K562 (cell line): ENCODE data around the gene E2F1. TPM values are rescaled to one million over a fixed set of nuclear protein-coding genes. Genes with fewer than 3 reads are reported as not detected.

Experiments used
- DIDO1 ChIP-seq: fragments of 450-650 bp; IDR thresholded peaks from 2 replicates; pipeline ENCODE4 v1.6.1; 2016; ENCODE audit warnings: low read depth, missing biosample characterization, missing genetic modification characterization
- E4F1 ChIP-seq: fragments of 250-450 bp; sonication (Bioruptor Pico); IDR thresholded peaks from 2 replicates; pipeline ENCODE4 v1.5.0; 2021; ENCODE audit warnings: mild to moderate bottlenecking, borderline replicate concordance
- ELK1 ChIP-seq: sonication (generic); formaldehyde crosslinking; IDR thresholded peaks from 2 replicates; pipeline ENCODE4 v1.8.1; 2022; ENCODE audit warnings: missing genetic modification reagents
- ETV1 ChIP-seq: fragments of 450-650 bp; conservative IDR thresholded peaks from 2 replicates; pipeline ENCODE4 v1.6.1; 2016; ENCODE audit warnings: missing genetic modification characterization, control low read depth, low read depth, missing compliant biosample characterization
- HLTF ChIP-seq: fragments of 450-650 bp; IDR thresholded peaks from 2 replicates; pipeline ENCODE4 v1.6.1; 2016
- L3MBTL2 ChIP-seq: fragments of 450-650 bp; IDR thresholded peaks from 2 replicates; pipeline ENCODE4 v1.6.1; 2016; ENCODE audit warnings: mild to moderate bottlenecking, moderate library complexity
- MBD2 ChIP-seq: sonication (generic); IDR thresholded peaks from 2 replicates; pipeline ENCODE4 v1.6.1; 2016; ENCODE audit warnings: low read depth, borderline replicate concordance
- MCM7 ChIP-seq, 2 experiments: fragments of 450-650 bp; IDR thresholded peaks; 2 replicates each; pipeline ENCODE4 v1.6.1; 2016 to 2018
- MECOM ChIP-seq: fragments of 250-450 bp; sonication (Bioruptor Pico); IDR thresholded peaks from 2 replicates; pipeline ENCODE4 v1.8.0; 2022; ENCODE audit warnings: inconsistent platforms
- MTA1 ChIP-seq: fragments of 450-650 bp; IDR thresholded peaks from 2 replicates; pipeline ENCODE4 v1.6.1; 2017; ENCODE audit warnings: borderline replicate concordance
- NFE2L1 ChIP-seq: fragments of 450-650 bp; IDR thresholded peaks from 2 replicates; pipeline ENCODE4 v1.6.1; 2016; ENCODE audit warnings: missing genetic modification characterization, low read depth, mild to moderate bottlenecking, missing compliant biosample characterization, moderate library complexity, borderline replicate concordance
- NFYB ChIP-seq: IDR thresholded peaks from 2 replicates; pipeline ENCODE4 v1.6.1; 2011; ENCODE audit warnings: mild to moderate bottlenecking, moderate library complexity; ENCODE audit not compliant: insufficient read length; ENCODE audit errors: extremely low read depth
- NR1H2 ChIP-seq: sonication (generic); formaldehyde crosslinking; IDR thresholded peaks from 2 replicates; pipeline ENCODE4 v1.4.0; 2020; ENCODE audit warnings: mild to moderate bottlenecking, missing genetic modification reagents
- PTRF ChIP-seq: fragments of 450-650 bp; IDR thresholded peaks from 2 replicates; pipeline ENCODE4 v1.6.1; 2016; ENCODE audit warnings: mild to moderate bottlenecking, missing genetic modification characterization, missing compliant biosample characterization
- RBFOX2 ChIP-seq: fragments of 200-400 bp; formaldehyde crosslinking; IDR thresholded peaks from 2 replicates; pipeline ENCODE4 v1.6.1; 2017; ENCODE audit warnings: low read depth, mild to moderate bottlenecking, low read length, moderate library complexity
- SAFB2 ChIP-seq: fragments of 200-400 bp; formaldehyde crosslinking; IDR thresholded peaks from 2 replicates; pipeline ENCODE4 v1.6.1; 2018; ENCODE audit warnings: borderline replicate concordance, low read length, low read depth, moderate library complexity; ENCODE audit not compliant: severe bottlenecking
- SLC30A9 ChIP-seq: fragments of 250-450 bp; sonication (Bioruptor Pico); IDR thresholded peaks from 2 replicates; pipeline ENCODE4 v1.8.0; 2022; ENCODE audit warnings: mild to moderate bottlenecking, moderate library complexity
- SRF ChIP-seq, 2 experiments: fragments of 250-450, 450-650 bp in 1 of 2; sonication (Bioruptor Pico) in 1 of 2; sonication (generic) in 1 of 2; formaldehyde crosslinking; IDR thresholded peaks; 2 replicates each; pipeline versions ENCODE4 v1.5.0 to v1.5.1; 2020 to 2022; ENCODE audit warnings: mild to moderate bottlenecking in 1 of 2, missing genetic modification reagents in 1 of 2
- TCF7L2 ChIP-seq: fragments of 150-350 bp; IDR thresholded peaks from 2 replicates; pipeline ENCODE4 v1.6.1; 2016; ENCODE audit warnings: low read depth, mild to moderate bottlenecking, low read length, moderate library complexity
- THRA ChIP-seq: fragments of 450-650 bp; IDR thresholded peaks from 2 replicates; pipeline ENCODE4 v1.6.1; 2017; ENCODE audit warnings: mild to moderate bottlenecking, moderate library complexity
- ZNF253 ChIP-seq: fragments of 250-450 bp; sonication (Bioruptor Pico); conservative IDR thresholded peaks from 2 replicates; pipeline ENCODE4 v1.6.1; 2021; ENCODE audit warnings: mild to moderate bottlenecking
- ZNF274 ChIP-seq: IDR thresholded peaks from 2 replicates; pipeline ENCODE4 v1.6.1; 2011; ENCODE audit warnings: low read depth, mild to moderate bottlenecking, low read length, moderate library complexity, borderline replicate concordance
- ZNF347 ChIP-seq: fragments of 450-650 bp; formaldehyde crosslinking; IDR thresholded peaks from 2 replicates; pipeline ENCODE4 v1.4.0; 2020; ENCODE audit warnings: low read depth, mild to moderate bottlenecking, moderate library complexity
- ZNF449 ChIP-seq: fragments of 250-450 bp; sonication (Bioruptor Pico); IDR thresholded peaks from 2 replicates; pipeline ENCODE4 v1.8.0; 2022; ENCODE audit warnings: moderate library complexity, mild to moderate bottlenecking, inconsistent platforms
- ZNF668 ChIP-seq: fragments of 250-450 bp; sonication (Bioruptor Pico); IDR thresholded peaks from 2 replicates; pipeline ENCODE4 v1.8.0; 2022; ENCODE audit warnings: mild to moderate bottlenecking, inconsistent platforms
- polyA plus RNA-seq, 8 experiments: library from polyadenylated mRNA; depleted of rRNA in 4 of 8; stranded (reverse) in 5 of 8; unstranded in 3 of 8; fragments of >200 nt; fragmentation: Nextera tagmentation in 2 of 8; fragmentation: Illumina TruSeq in 1 of 8; extraction: Ambion mirVana in 2 of 8; extraction: Trizol in 1 of 8; gene quantifications; 2 replicates each; pipeline versions ENCODE4 v1.2.1 to v1.2.3, GENCODE V29; 2011 to 2014; ENCODE audit warnings: inconsistent platforms in 1 of 8, missing spikeins in 1 of 8
- total RNA-seq, 7 experiments: library from RNA; depleted of rRNA in 6 of 7; stranded (reverse); fragments of >200 nt in 6 of 7; fragmentation: Illumina TruSeq in 2 of 7; extraction: Trizol in 2 of 7; gene quantifications; 2 replicates each; pipeline versions ENCODE4 v1.2.1 to v1.2.3, GENCODE V29; 2011 to 2021; ENCODE audit warnings: low replicate concordance in 1 of 7

E2F1 gene
- total and polyA plus RNA-seq, 9 of the 15 experiments (the other 6 are each of a cell fraction or from before 2014, with no cell fraction given): 0.14 to 30.6 (median 13.1) TPM

- TF ChIP-seq ZNF449 (no peak), TCF7L2 (no peak), MECOM (CRISPR knock-in tag) (peak; percentile 85), NFYB (no peak), HLTF (no peak), MBD2 (0 out of 2 replicates have a peak, but pooled peaks have one; percentile 29), THRA (no peak), ZNF347 (CRISPR knock-in tag) (no peak), NR1H2 (CRISPR knock-in tag) (no peak), ETV1 (tag) (peak; percentile 64; the same call in 1 of the 2 replicates), MCM7 (IDR thresholded peaks at IDR 0.05) (no peak), ELK1 (CRISPR knock-in tag) (no peak), L3MBTL2 (peak; percentile 49; the same call in 1 of the 2 replicates), DIDO1 (no peak), SAFB2 (no peak), ZNF274 (0 out of 2 replicates have a peak, but pooled peaks have one; percentile 18), SLC30A9 (CRISPR knock-in tag) (no peak), E4F1 (CRISPR knock-in tag) (no peak), MTA1 (no peak), NFE2L1 (tag) (no peak), RBFOX2 (no peak), PTRF (tag) (no peak), ZNF668 (CRISPR knock-in tag) (no peak), ZNF253 (CRISPR knock-in tag) (no peak), SRF (CRISPR knock-in tag; IDR thresholded peaks at IDR 0.05) (no peak)
These were observed 3.8 kb upstream of the E2F1 start (continued) for GRCh38 chr20:33689973-33690372.
